ENCODE measurements around the gene NEK1. TPM values are rescaled to one million over a fixed set of nuclear protein-coding genes. Genes with fewer than 3 reads are reported as not detected.

Gene NEK1
- total and polyA plus RNA-seq, 2 of the 13 experiments (the other 11 are each of a cell fraction or from before 2014, with no cell fraction given), result 2.9 to 5.4 TPM

- H3K4me3 ChIP-seq (replicated peaks in 1 of 3; ENCODE audit: insufficient read depth in 1 of 3, low read depth in 2 of 3, low read length in 3 of 3), result no peak overlapping the region
- H3K9ac ChIP-seq (ENCODE audit: insufficient read depth, low read depth, low read length), result no peak overlapping the region
- no peak for ATAC-seq
- intact Hi-C loops (cut with micrococcal nuclease; ENCODE audit: unreplicated experiment), result no loop called here
- no peak overlapping the region for H3K27ac ChIP-seq (ENCODE audit: extremely low read length, insufficient read depth, low read length)
- DNase-seq (ENCODE audit: low spot score), result no peak
- in situ Hi-C loops (cut with HindIII; ENCODE audit: extremely low pct_ligation_motif_present, low pct_unique_long_range_greater_than_20kb), result no loop called here
- 98% methylated on average over 4 of the region's 4 CpGs for WGBS (ENCODE audit: low lambda C conversion rate)
- H2AFZ ChIP-seq (ENCODE audit: low read length), result no peak overlapping the region
- FAIRE-seq, result no peak
- no TSS peak for BruUV-seq (replicated peaks)
- no peaks in the 10 kb centered on the region for H3K27me3 ChIP-seq (ENCODE audit: control insufficient read depth in 1 of 2, insufficient read depth in 2 of 2, low read length in 2 of 2)
- no peaks in the 10 kb centered on the region for H3K36me3 ChIP-seq (replicated peaks in 1 of 2; ENCODE audit: control insufficient read depth in 1 of 2, insufficient read depth in 2 of 2, low read length in 2 of 2)
- H3K79me2 ChIP-seq (ENCODE audit: insufficient read depth, low read length), result no peaks in the 10 kb centered on the region
- no peak overlapping the region for H3K4me2 ChIP-seq (ENCODE audit: low read depth, low read length)
- H3K4me1 ChIP-seq (ENCODE audit: insufficient read depth, low read length), result peaks cover 12% of the 10 kb centered on the region
- no peaks in the 10 kb centered on the region for H3K9me3 ChIP-seq (ENCODE audit: low read length)
- H4K20me1 ChIP-seq (ENCODE audit: insufficient read depth, low read length), result no peaks in the 10 kb centered on the region
- ChIA-PET POLR2A (no interaction called here), CTCF (ENCODE audit: low intra/inter-chr PET ratio, low total read pairs) (no interaction called here)
- TF ChIP-seq SP4 (CRISPR knock-in tag; IDR thresholded peaks at IDR 0.05) (no peak), NR2F6 (IDR thresholded peaks at IDR 0.05) (no peak), NR2F6 (CRISPR knock-in tag; IDR thresholded peaks at IDR 0.05) (no peak), MYPOP (CRISPR knock-in tag; IDR thresholded peaks at IDR 0.05) (no peak), ZSCAN12 (CRISPR knock-in tag; IDR thresholded peaks at IDR 0.05) (no peak), ZMYM3 (CRISPR knock-in tag; IDR thresholded peaks at IDR 0.05) (no peak), ELF3 (CRISPR knock-in tag; IDR thresholded peaks at IDR 0.05) (no peak), ZNF33A (CRISPR knock-in tag; IDR thresholded peaks at IDR 0.05; ENCODE audit: borderline replicate concordance) (no peak), AKAP8 (CRISPR knock-in tag; IDR thresholded peaks at IDR 0.05) (no peak), DZIP1 (CRISPR knock-in tag; IDR thresholded peaks at IDR 0.05) (no peak), DBP (CRISPR knock-in tag; IDR thresholded peaks at IDR 0.05; ENCODE audit: not compliant biosample characterization) (no peak), TBL1XR1 (IDR thresholded peaks at IDR 0.05; ENCODE audit: borderline replicate concordance, low read length, partially characterized antibody) (no peak), ZNF615 (CRISPR knock-in tag; IDR thresholded peaks at IDR 0.05; ENCODE audit: borderline replicate concordance) (no peak), ARID3A (IDR thresholded peaks at IDR 0.05; ENCODE audit: low read depth, low read length) (no peak), ZFAT (CRISPR knock-in tag; conservative IDR thresholded peaks at IDR 0.05) (no peak), FOSL1 (CRISPR knock-in tag; IDR thresholded peaks at IDR 0.05; ENCODE audit: borderline replicate concordance) (no peak), ZNF788 (CRISPR knock-in tag; IDR thresholded peaks at IDR 0.05; ENCODE audit: borderline replicate concordance) (no peak), SKI (IDR thresholded peaks at IDR 0.05; ENCODE audit: partially characterized antibody) (no peak), ATF1 (CRISPR knock-in tag; IDR thresholded peaks at IDR 0.05) (no peak), ELF1 (CRISPR knock-in tag; IDR thresholded peaks at IDR 0.05) (no peak)
Measured at GRCh38 chr4:169416461-169416860, 195.9 kb downstream of the NEK1 start.

All from HepG2 (cell line).